DOHH2 (cell line): Measurements from ENCODE around the gene APBB3.
"Not testable (repeated sequence)": the region's sequence is repeated elsewhere in the genome, so short reads cannot be mapped to it uniquely, and the experiment has no call there.

Experiments used
- EZH2phosphoT487 ChIP-seq: fragments of 200-600 bp; sonication (generic); IDR thresholded peaks from 2 replicates; pipeline ENCODE4 v1.6.1; 2017; ENCODE audit warnings: borderline replicate concordance, mild to moderate bottlenecking, antibody characterized with exemption, low read length, moderate library complexity, mixed read lengths
- TF ChIP-seq, protein P1 (sequence below): fragments of 200-600 bp; sonication (generic); IDR thresholded peaks from one replicate; pipeline ENCODE4 v1.5.1; 2014; ENCODE audit warnings: antibody characterized with exemption, mild to moderate bottlenecking, low read depth, low read length; ENCODE audit not compliant: poor library complexity, severe bottlenecking

DNA sequence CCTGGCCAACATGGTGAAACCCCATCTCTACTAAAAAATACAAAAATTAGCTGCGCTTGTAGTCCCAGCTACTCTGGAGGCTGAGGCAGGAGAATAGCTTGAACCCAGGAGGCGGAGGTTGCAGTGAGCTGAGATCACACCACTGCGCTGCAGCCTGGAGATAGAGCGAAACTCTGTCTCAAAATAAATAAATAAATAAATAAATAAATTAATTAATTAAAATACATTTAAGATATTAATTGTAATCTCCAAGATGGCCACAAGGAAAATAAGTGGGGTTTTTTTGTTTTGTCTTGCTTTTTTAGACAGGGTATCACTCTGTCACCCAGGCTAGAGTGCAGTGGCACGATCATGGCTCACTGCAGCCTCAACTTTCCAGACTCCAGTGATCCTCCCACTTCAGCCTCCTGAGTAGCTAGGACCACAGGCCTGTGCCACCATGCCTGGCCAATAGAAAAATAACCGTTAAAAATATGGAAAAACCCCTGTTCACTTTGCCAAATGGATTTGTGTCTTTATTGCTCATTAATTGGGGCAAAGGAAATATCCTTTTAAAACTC lies 14.9 kb upstream of the APBB3 start:
- TF ChIP-seq, protein P1, sequence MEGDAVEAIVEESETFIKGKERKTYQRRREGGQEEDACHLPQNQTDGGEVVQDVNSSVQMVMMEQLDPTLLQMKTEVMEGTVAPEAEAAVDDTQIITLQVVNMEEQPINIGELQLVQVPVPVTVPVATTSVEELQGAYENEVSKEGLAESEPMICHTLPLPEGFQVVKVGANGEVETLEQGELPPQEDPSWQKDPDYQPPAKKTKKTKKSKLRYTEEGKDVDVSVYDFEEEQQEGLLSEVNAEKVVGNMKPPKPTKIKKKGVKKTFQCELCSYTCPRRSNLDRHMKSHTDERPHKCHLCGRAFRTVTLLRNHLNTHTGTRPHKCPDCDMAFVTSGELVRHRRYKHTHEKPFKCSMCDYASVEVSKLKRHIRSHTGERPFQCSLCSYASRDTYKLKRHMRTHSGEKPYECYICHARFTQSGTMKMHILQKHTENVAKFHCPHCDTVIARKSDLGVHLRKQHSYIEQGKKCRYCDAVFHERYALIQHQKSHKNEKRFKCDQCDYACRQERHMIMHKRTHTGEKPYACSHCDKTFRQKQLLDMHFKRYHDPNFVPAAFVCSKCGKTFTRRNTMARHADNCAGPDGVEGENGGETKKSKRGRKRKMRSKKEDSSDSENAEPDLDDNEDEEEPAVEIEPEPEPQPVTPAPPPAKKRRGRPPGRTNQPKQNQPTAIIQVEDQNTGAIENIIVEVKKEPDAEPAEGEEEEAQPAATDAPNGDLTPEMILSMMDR: not testable (repeated sequence)
- TF ChIP-seq EZH2phosphoT487: not testable (repeated sequence)
